ENCODE measurements around the gene LTBP4. TPM values are rescaled to one million over a fixed set of nuclear protein-coding genes. Genes with fewer than 3 reads are reported as not detected.
A peak's percentile ranks its signal among the peaks of the same experiment; 100 is the strongest.

Gene LTBP4
- total RNA-seq, 1 donor from 2014 or later: 75.1 TPM

GRCh38 chr19:40581531-40581930, 19.6 kb upstream of the LTBP4 start:
- ChIA-PET POLR2A (interaction anchor here (0.7 to 0.8 kb wide), 2 partner anchors 11 kb away, joined by 3 to 4 read pairs; no protein-coding TSS in a partner anchor), CTCF (no interaction called here)
- Mint-ChIP-seq H3K36me3 (ENCODE audit: low read depth) (peaks cover 75% of the 10 kb centered on the region), H3K27me3 (no peaks in the 10 kb centered on the region), H3K27ac (no peak overlapping the region), H3K4me3 (no peak overlapping the region), H3K9me3 (no peaks in the 10 kb centered on the region), H3K4me1 (peaks cover 42% of the 10 kb centered on the region)
- intact Hi-C loops (cut with micrococcal nuclease): no loop called here
- TF ChIP-seq CTCF (IDR thresholded peaks at IDR 0.05): no peak
- ATAC-seq (ENCODE audit: low read depth) (no peak), DNase-seq (no peak)

GRCh38 chr19:40582467-40582866, 18.7 kb upstream of the LTBP4 start:
- ChIA-PET CTCF (no interaction called here), POLR2A (interaction anchor here (0.6 kb wide), 1 partner anchor 20 kb away, joined by 4 read pairs; no protein-coding TSS in a partner anchor)
- DNase-seq (no peak), ATAC-seq (ENCODE audit: low read depth) (no peak)
- peak overlapping the region; percentile 24 for H3K27ac Mint-ChIP-seq
- peaks cover 82% of the 10 kb centered on the region for H3K36me3 Mint-ChIP-seq (ENCODE audit: low read depth)
- H3K9me3 Mint-ChIP-seq: no peaks in the 10 kb centered on the region
- TF ChIP-seq CTCF (IDR thresholded peaks at IDR 0.05): no peak
- no peaks in the 10 kb centered on the region for H3K27me3 Mint-ChIP-seq
- peaks cover 35% of the 10 kb centered on the region for H3K4me1 Mint-ChIP-seq
- no peak overlapping the region for H3K4me3 Mint-ChIP-seq
- intact Hi-C loops (cut with micrococcal nuclease): no loop called here

- no peak for DNase-seq
- H3K27ac Mint-ChIP-seq: no peak overlapping the region
- H3K4me1 Mint-ChIP-seq: peaks cover 27% of the 10 kb centered on the region
- H3K9me3 Mint-ChIP-seq: no peaks in the 10 kb centered on the region
- intact Hi-C loops (cut with micrococcal nuclease): no loop called here
- TF ChIP-seq CTCF (IDR thresholded peaks at IDR 0.05): no peak
- CTCF ChIA-PET: no interaction called here
- H3K36me3 Mint-ChIP-seq (ENCODE audit: low read depth): peaks cover 80% of the 10 kb centered on the region
- no peaks in the 10 kb centered on the region for H3K27me3 Mint-ChIP-seq
- no peak overlapping the region for H3K4me3 Mint-ChIP-seq
- no peak for ATAC-seq (ENCODE audit: low read depth)
- POLR2A ChIA-PET: interaction anchor here (0.6 kb wide), 2 partner anchors 163 to 1059 kb away, joined by 3 to 5 read pairs; no protein-coding TSS in a partner anchor
Observed at GRCh38 chr19:40583283-40583682, 17.9 kb upstream of the LTBP4 start.

- DNase-seq (no peak), ATAC-seq (ENCODE audit: low read depth) (no peak)
- no peak for TF ChIP-seq CTCF (IDR thresholded peaks at IDR 0.05)
- POLR2A ChIA-PET: interaction anchor here (0.6 kb wide), 1 partner anchor 1059 kb away, joined by 3 read pairs; no protein-coding TSS in a partner anchor
- CTCF ChIA-PET: no interaction called here
- Mint-ChIP-seq H3K9me3 (no peaks in the 10 kb centered on the region), H3K27me3 (no peaks in the 10 kb centered on the region), H3K27ac (no peak overlapping the region), H3K36me3 (ENCODE audit: low read depth) (peaks cover 82% of the 10 kb centered on the region), H3K4me1 (peaks cover 22% of the 10 kb centered on the region), H3K4me3 (no peak overlapping the region)
- intact Hi-C loops (cut with micrococcal nuclease): no loop called here
Observed at GRCh38 chr19:40584007-40584406, 17.2 kb upstream of the LTBP4 start.

GRCh38 chr19:40585241-40585981, 15.8 kb upstream of the LTBP4 start:
- Mint-ChIP-seq H3K9me3 (no peaks in the 10 kb centered on the region), H3K27ac (no peak overlapping the region), H3K36me3 (ENCODE audit: low read depth) (peaks cover 81% of the 10 kb centered on the region), H3K4me3 (no peak overlapping the region), H3K4me1 (peaks cover 16% of the 10 kb centered on the region), H3K27me3 (no peaks in the 10 kb centered on the region)
- POLR2A ChIA-PET: interaction anchor here (0.6 kb wide), 1 partner anchor 203 kb away, joined by 12 read pairs; no protein-coding TSS in a partner anchor
- intact Hi-C loops (cut with micrococcal nuclease): no loop called here
- no peak for ATAC-seq (ENCODE audit: low read depth)
- TF ChIP-seq CTCF (IDR thresholded peaks at IDR 0.05): no peak
- CTCF ChIA-PET: interaction anchor here (1.4 kb wide), 1 partner anchor 36 kb away, joined by 4 read pairs; no protein-coding TSS in a partner anchor
- no peak for DNase-seq

All from activated B cell treated with CpG ODN at 0.5 μM for 24 hours (primary cell).